ENCODE measurements around the gene TRPC4AP.

TRPC4AP gene

DNA sequence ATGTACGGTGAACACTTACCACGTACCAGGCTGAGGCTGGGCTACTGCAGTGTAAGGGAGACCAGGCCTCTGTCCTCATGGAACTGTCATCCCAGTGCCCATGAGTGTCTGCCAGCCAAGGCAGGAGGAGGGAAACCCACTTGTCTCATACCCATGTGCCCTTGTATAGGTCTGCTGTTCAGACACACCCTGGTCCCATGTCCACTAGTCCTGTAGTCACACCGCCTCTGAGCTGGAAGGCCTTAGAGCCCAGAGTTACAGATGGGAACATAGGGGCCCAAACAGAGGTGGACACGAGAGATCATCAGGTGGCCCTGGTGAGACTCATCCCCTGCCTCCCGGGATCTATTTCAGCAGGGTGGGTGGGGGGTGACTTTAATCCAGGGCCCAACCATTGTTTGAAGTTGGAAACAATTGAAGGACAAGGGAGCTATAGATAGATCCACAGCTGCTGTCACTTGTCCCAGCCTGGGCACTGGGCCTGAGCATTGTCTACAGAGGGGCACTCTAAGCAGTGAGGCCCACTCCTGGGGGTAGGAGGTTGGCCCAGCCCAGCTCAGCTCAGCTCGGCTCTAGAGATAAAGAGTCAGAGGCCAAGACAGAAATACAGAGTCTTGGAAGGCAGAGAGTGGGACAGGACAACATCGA, 122.3 kb downstream of the TRPC4AP start:
- no peak for DNase-seq (ENCODE audit: low read depth)

- no peak for DNase-seq (ENCODE audit: low read depth)
Observed at GRCh38 chr20:34968042-34968775, 124.4 kb downstream of the TRPC4AP start.

GRCh38 chr20:34967421-34967820, 125.2 kb downstream of the TRPC4AP start:
- DNase-seq (ENCODE audit: low read depth) = no peak

GRCh38 chr20:34965051-34965450, 127.6 kb downstream of the TRPC4AP start:
- DNase-seq (ENCODE audit: low read depth) = no peak

GRCh38 chr20:34964486-34964885, 128.1 kb downstream of the TRPC4AP start:
- no peak for DNase-seq (ENCODE audit: low read depth)

DNA sequence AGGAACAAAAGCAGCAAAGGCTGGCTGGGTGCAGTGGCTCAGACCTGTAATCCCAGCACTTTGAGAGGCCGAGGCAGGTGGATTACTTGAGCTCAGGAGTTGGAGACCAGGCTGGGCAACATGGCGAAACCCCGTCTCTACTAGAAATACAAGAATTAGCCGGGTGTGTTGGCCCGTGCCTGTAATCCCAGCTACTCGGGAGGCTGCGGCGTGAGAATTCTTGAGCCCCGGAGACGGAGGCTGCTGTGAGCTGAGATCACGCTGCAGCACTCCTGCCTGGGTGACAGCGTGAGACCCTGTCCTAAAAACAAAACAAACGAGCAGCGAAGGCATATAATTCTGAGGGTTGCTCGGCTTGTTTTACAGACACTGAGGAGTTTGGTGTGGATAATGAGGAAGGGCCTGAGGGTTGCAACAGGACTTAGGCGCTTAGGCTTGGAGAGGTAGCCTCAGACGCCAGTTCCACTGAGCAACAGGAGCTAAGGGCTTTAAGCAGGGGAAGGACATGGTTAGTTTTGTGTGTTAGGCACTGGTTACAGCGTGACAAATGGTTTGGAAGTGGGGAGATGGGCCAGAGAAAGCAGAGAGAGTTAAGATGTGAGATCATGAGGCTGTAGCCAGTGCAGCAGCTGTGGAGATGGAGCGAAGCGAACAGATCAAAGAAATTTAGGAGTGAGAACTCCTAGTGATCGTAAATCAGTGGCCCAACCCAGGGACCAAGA, 135.7 kb downstream of the TRPC4AP start:
- DNase-seq (ENCODE audit: low read depth) = no peak

DNA sequence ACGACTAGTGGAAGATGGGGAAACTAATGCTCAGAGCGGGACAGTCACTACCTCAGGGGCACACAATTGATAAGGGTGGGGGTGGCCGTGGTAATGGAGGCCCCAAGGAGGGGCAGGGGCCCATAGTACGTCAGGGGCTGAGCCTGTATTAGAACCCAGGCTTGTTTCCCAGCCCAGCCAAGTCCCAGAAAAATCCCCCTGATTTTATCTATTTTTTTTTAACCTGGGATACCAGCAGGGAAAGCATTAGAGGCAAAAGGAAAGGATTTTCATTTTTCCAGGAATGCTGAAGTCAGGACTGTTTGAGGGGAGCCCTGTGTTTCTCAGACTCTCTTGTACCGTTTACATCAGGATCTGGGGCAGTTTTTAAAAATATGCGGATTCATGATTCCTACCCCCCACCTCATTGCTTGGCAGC, 136.6 kb downstream of the TRPC4AP start:
- DNase-seq (ENCODE audit: low read depth) = no peak

GRCh38 chr20:34955231-34956040, 137.2 kb downstream of the TRPC4AP start, which contains the start of the genes GSS and MYH7B:
TSS of gene GSS (minus strand) at chr20:34955806. CDS start at chr20:34951852, 3,954 bp downstream.
TSS of gene MYH7B (plus strand) at chr20:34955868. CDS start at chr20:34978006, 22,138 bp downstream.
- peak; percentile 95 for DNase-seq (ENCODE audit: low read depth)

DNA sequence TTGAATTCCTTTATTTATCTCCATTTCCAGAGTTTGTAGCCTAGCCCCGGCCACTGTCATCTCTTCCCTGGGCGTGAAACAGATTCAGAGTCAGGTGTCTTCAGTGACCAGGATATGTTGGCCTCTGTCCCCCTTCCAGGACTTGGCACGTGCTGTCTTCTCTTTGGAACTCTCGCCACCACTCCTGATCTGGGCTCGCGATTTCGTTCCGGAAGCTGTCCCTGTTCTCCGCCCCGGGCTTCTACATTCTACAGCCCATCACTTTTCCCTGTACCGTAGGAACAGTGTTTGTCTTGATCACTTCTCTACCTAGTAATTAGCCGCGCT, 137.7 kb downstream of the TRPC4AP start:
- no peak for DNase-seq (ENCODE audit: low read depth)

DNA sequence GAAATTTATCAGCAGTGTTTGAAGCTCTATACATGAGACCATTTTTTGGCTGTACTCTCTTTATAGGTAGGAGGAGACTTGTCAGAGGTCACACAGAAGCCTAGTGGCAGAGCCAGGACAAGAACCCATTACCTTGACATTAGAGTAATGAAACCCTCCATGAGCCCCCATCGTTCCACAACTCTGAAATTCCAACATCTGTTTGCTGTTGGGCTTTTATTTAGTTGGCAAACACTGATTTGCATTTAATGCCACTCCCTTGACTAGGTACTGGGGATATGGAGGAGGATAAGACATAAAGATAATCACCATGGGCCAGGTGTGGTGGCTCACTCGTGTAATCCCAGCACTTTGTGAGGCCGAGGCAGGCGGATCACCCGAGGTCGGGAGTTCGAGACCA, 138.6 kb downstream of the TRPC4AP start:
- DNase-seq (ENCODE audit: low read depth) = no peak

GRCh38 chr20:34952671-34953070, 139.9 kb downstream of the TRPC4AP start:
- no peak for DNase-seq (ENCODE audit: low read depth)

All from stimulated activated CD8-positive, alpha-beta memory T cell treated with anti-CD3 and anti-CD28 coated beads, Interleukin-12 subunit alpha, Interleukin-12 subunit beta, amount 100 ng/mL, for 4 hours (primary cell).